Neutrophil (primary cell): ENCODE data around the gene NPHP4.

Experiments
- H3K27ac ChIP-seq: fragments of 200-600 bp; sonication (generic); 2 replicates; pipeline ENCODE4 v1.5.1; 2016; ENCODE audit warnings: mild to moderate bottlenecking, moderate library complexity
- H3K27me3 ChIP-seq: fragments of 200-600 bp; sonication (generic); 2 replicates; pipeline ENCODE4 v1.6.0; 2016; ENCODE audit warnings: mild to moderate bottlenecking
- H3K36me3 ChIP-seq: fragments of 200-600 bp; sonication (generic); 2 replicates; pipeline ENCODE4 v1.5.1; 2017
- H3K4me1 ChIP-seq, 2 experiments: fragments of 200-600 bp in 1 of 2; sonication (generic) in 1 of 2; 1 replicate in 1 of 2; 2 replicates in 1 of 2; pipeline versions ENCODE4 v1.5.1 to v1.6.1; 2013 to 2016; ENCODE audit warnings: low read depth in 1 of 2, low read length in 1 of 2, mild to moderate bottlenecking in 1 of 2, moderate library complexity in 1 of 2; ENCODE audit not compliant: control insufficient read depth in 1 of 2, insufficient read depth in 1 of 2
- H3K4me3 ChIP-seq, 2 experiments: fragments of 200-600 bp in 1 of 2; sonication (generic) in 1 of 2; 1 replicate in 1 of 2; 2 replicates in 1 of 2; pipeline ENCODE4 v1.5.1; 2013 to 2016; ENCODE audit warnings: low read depth in 1 of 2, low read length in 1 of 2, mild to moderate bottlenecking in 1 of 2, moderate library complexity in 1 of 2
- H3K9me3 ChIP-seq: fragments of 200-600 bp; sonication (generic); 2 replicates; pipeline ENCODE4 v1.5.1; 2016
- CTCF ChIP-seq: fragments of 200-600 bp; sonication (generic); IDR thresholded peaks from 2 replicates; pipeline ENCODE4 v1.5.1; 2016; ENCODE audit warnings: antibody characterized with exemption

Gene NPHP4

GRCh38 chr1:5844442-5844841 lies 147.8 kb downstream of the NPHP4 start:
- H3K27ac ChIP-seq = no peak overlapping the region
- no peaks in the 10 kb centered on the region for H3K4me1 ChIP-seq
- TF ChIP-seq CTCF = no peak
- H3K36me3 ChIP-seq = no peaks in the 10 kb centered on the region
- H3K9me3 ChIP-seq = no peaks in the 10 kb centered on the region
- H3K4me3 ChIP-seq = no peak overlapping the region
- peaks cover 17% of the 10 kb centered on the region for H3K27me3 ChIP-seq

GRCh38 chr1:5843521-5844096 lies 148.6 kb downstream of the NPHP4 start:
- H3K27ac ChIP-seq = no peak overlapping the region
- no peaks in the 10 kb centered on the region for H3K4me1 ChIP-seq
- TF ChIP-seq CTCF = no peak
- H3K9me3 ChIP-seq = no peaks in the 10 kb centered on the region
- H3K27me3 ChIP-seq = peaks cover 19% of the 10 kb centered on the region
- no peaks in the 10 kb centered on the region for H3K36me3 ChIP-seq
- no peak overlapping the region for H3K4me3 ChIP-seq

- no peak overlapping the region for H3K4me3 ChIP-seq
- H3K27ac ChIP-seq = no peak overlapping the region
- TF ChIP-seq CTCF = no peak
- H3K27me3 ChIP-seq = peaks cover 26% of the 10 kb centered on the region
- no peaks in the 10 kb centered on the region for H3K36me3 ChIP-seq
- no peaks in the 10 kb centered on the region for H3K4me1 ChIP-seq
- no peaks in the 10 kb centered on the region for H3K9me3 ChIP-seq
Observed at GRCh38 chr1:5842679-5843078, 149.5 kb downstream of the NPHP4 start.

GRCh38 chr1:5840551-5841001 lies 151.6 kb downstream of the NPHP4 start:
- Histone ChIP-seq H3K4me1 (no peaks in the 10 kb centered on the region), H3K27me3 (peaks cover 36% of the 10 kb centered on the region), H3K36me3 (no peaks in the 10 kb centered on the region), H3K4me3 (no peak overlapping the region), H3K27ac (no peak overlapping the region), H3K9me3 (no peaks in the 10 kb centered on the region)
- no peak for TF ChIP-seq CTCF

- no peaks in the 10 kb centered on the region for H3K36me3 ChIP-seq
- no peak overlapping the region for H3K27ac ChIP-seq
- H3K27me3 ChIP-seq = peaks cover 39% of the 10 kb centered on the region
- no peaks in the 10 kb centered on the region for H3K9me3 ChIP-seq
- no peak overlapping the region for H3K4me3 ChIP-seq
- no peaks in the 10 kb centered on the region for H3K4me1 ChIP-seq
- TF ChIP-seq CTCF = no peak
Observed at GRCh38 chr1:5839881-5840550, 152.2 kb downstream of the NPHP4 start.
